Kidney tubule cell (primary cell): ENCODE results near the gene RMRP.

Experiments used
- DNase-seq: peaks from one replicate; pipeline ENCODE4 v3.0.0-alpha.2; 2018; ENCODE audit warnings: low spot score

RMRP gene

GRCh38 chr9:35609820-35610163 is 48.0 kb downstream of the RMRP start:
- no peak for DNase-seq

GRCh38 chr9:35609001-35609819 is 48.6 kb downstream of the RMRP start:
- DNase-seq = no peak

- no peak for DNase-seq
Measured at GRCh38 chr9:35608221-35608620, 49.6 kb downstream of the RMRP start.
